HG03135 (cell line): ENCODE measurements around the gene FAM221A.
A peak's percentile ranks its signal among the peaks of the same experiment; 100 is the strongest.
"Not testable (repeated sequence)": the region's sequence is repeated elsewhere in the genome, so short reads cannot be mapped to it uniquely, and the experiment has no call there.

ENCODE experiments used
- ATAC-seq: cut with Tn5 transposase; IDR thresholded peaks from one replicate; pipeline ENCODE4 v1.9.1; 2021; ENCODE audit warnings: mild to moderate bottlenecking, moderate library complexity; ENCODE audit not compliant: unreplicated experiment

The FAM221A gene, protein sequence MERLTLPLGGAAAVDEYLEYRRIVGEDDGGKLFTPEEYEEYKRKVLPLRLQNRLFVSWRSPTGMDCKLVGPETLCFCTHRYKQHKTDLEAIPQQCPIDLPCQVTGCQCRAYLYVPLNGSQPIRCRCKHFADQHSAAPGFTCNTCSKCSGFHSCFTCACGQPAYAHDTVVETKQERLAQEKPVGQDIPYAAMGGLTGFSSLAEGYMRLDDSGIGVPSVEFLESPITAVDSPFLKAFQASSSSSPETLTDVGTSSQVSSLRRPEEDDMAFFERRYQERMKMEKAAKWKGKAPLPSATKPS

DNA sequence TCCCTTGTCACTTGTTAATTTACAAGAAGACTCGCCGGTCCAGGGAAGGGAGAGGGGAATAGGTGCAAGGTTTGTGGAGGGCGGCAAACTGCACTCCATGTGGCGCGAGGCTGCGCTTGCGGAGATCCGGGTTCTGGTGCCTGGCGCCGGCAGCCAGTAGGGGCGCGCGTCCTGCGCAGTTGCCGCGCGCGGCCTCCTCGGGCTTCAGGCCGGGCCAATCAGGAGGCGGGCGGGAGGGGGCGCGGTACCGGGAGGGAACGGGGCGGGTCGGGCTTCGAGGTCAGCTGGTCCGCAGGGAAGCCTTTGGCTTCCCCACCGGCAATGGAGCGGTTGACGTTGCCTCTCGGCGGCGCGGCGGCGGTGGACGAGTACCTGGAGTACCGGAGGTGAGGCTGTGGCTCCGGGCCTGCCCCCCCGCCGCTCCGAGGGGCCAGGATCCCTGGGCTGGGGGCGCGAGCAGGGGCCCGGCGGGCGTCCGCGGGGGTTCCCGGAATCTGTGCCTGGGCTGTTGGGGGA lies at the start of gene FAM221A:
Gene FAM221A, plus strand, starts transcription at position 302 of the 516 bp plus-strand sequence. Its CDS starts 20 bp downstream, at position 322.
- ATAC-seq = peak; percentile 97

DNA sequence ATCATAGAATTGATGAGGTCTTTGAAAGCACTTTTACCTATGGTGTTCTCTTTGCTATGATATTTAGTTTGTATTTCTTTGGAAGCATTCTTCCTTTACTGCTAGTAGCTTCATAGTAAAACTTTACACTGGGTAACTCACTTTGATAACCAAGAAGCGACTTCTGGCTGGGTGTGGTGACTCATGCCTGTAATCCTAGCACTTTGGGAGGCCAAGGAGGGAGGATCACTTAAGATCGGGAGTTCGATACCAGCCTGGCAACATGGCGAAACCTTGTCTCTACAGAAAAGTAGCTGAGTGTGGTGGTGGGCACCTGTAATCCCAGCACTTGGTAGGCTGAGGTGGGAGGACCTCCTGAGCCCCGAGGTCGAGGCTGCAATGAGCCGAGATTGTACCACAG lies 46.6 kb upstream of the FAM221A start:
- no peak for ATAC-seq

DNA sequence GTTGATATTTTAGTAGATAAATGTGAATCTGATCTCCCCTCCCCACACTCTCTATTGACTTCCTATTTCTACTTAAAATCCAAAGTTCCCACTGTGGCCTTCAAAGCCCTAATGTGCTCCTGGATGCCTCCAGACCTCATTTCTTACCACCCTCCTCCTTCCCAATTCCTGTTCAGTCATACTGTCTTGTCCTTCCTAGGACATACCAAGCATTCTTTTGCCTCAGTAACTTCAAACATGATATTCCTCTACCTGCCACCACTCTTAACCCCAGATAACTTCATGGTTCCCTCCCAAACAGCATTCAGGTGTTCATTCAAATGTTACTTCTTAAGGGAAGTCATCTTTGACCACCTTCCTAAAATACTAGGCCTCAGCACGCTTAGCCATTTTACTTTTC lies 34.2 kb upstream of the FAM221A start:
- no peak for ATAC-seq

DNA sequence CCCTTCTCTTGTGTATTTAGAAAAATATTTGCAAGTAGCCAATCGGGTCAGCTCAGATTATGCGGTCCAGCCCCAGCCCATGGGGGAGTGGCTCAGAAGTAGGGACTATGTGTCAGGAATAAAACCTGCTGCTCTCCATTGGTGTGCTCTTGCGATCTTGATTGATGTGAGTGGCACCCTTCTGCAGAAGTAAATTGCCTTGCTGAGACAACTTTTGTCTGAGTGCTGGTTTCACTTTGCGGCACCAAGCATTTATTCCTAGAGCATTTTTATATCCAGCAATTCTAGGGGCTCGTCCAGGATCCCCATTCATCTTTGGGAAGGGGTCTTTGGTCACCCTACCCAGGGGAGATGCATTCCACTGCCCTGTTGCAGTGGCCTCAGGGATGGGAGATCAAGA lies 26.1 kb upstream of the FAM221A start:
- no peak for ATAC-seq

DNA sequence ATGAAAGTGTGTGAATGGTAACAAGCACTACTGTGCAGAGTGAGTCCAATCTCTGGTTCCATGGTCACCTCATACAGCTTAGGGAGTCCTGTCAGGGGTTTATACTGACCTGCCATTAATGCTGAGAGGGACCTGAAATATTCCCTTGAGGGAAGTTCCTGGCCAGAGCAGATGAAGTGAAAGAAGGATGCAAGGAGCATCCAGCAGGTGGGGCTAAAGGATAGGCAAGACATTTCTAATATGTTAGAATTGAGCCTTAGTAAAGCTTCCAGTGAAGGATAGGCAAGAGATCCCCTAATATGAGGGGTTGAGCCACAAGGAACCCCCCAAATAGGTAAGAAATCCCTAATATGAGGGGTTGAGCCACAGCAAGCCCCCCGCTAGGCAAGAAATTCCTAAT lies 25.5 kb upstream of the FAM221A start:
- ATAC-seq = no peak

DNA sequence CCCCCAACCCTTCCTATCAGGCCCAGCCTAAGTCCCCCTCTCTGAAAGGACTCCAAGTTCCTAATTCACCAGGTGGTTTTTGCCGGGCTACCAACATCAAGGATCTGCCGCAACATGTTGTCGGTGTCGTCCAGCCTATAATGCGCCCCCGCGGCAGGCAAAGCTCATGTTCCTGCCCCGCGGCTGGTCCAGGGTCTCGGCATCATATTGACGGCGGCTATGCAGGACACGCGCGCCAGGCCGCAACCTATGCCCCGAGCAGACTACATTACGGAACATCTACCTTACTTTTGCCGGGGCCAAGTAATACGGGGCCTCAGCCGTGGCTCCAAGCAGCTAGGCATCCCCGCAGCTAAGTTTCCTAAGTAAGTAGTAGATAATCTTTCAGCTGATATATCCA lies 24.6 kb upstream of the FAM221A start:
- no peak for ATAC-seq

DNA sequence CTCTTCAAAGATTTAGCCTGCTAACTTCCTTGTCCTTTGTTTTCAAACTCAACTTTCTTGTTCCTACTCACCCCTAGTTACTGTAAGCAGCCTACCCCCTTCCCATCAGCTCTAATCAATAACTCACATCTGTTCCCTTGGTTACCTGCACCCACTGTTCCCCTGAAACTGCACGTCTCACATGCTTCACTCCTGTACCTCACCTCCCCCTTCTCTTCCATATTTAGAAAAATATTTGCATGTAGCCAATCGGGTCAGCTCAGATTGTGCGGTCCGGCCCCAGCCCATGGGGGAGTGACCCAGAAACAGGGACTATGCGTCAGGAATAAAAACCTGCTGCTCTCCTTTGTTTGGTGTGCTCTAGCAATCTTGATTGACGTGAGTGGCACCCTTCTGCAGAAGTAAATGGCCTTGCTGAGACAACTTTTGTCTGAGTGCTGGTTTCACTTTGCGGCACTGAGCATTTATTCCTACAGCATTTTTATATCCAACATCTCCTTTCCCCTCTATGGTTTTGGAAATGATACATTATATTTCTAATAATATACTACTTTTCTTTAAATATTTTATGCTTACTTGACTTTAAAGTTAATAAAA lies 21.1 kb upstream of the FAM221A start:
- no peak for ATAC-seq

DNA sequence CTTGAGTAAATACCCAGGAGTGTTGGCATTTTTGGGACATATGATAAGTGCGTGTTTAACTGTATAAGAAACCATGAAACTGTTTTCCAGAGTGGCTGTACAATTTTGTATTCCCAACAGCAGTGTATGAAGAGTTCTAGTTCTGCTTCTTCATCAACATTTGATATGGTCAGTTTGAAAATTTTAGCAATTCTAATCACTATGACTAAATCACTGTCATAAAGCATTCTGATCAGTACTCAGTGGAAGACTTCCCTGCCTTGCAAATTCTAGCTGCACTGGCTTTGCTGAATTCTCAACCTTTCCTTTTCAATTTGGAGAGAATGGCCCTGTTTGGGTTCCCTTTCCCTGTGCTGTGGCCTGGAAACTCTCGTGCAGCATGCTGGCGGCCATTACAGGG lies 18.6 kb upstream of the FAM221A start:
- no peak for ATAC-seq

DNA sequence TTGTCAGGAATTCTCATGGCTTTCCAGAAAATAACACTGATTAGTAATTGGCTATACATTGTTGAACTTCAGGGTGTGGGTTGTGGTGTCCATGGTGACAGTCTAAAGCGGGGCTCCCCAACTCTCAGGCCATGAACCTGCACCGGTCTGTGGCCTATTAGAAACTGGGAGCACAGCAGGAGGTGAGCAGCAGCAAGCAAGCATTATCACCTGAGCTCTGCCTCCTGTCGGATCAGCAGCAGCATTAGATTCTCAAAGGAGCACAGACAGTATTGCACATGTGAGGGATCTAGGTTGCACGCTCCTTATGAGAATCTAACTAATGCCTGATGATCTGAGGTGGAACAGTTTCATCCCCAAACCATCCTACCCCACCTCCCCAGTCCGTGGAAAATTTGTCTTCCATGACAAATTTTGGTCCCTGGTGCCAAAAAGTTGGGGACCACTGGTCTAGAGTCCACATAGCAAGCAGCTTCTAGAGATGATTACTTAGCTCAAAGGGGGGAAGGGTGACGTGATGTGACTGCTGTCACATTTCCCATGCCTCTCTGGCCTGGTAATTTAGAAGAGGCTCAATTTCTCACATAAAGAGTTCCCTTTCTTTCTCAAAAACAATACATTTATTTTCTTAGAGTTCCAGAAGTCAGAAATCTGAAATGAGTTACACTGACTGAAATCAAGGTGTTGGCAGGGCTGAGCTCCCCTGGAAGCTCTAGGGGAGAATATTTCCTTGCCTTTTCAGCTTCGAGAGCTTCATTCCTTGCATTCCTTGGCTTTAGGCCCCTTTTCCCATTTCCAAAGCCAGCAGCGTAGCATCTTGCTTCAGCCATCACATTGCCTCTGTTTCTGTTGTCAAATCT lies 17.6 kb upstream of the FAM221A start:
- ATAC-seq = no peak

DNA sequence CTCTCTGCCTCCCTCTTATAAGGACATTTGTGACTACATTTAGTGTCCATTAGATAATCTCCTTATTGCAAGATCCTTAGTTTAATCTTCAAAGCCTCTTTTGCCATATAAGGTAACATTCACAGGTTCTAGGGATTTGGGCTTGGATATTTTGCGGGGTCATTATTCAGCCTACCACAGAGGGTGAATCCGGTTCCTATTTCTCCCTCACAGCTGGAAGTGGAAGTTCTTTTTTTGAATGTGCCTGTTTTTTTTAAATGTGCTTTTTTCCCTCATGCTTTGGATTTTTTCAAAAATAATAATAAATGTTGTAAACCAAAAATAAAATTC lies 17.1 kb upstream of the FAM221A start:
- ATAC-seq = no peak

DNA sequence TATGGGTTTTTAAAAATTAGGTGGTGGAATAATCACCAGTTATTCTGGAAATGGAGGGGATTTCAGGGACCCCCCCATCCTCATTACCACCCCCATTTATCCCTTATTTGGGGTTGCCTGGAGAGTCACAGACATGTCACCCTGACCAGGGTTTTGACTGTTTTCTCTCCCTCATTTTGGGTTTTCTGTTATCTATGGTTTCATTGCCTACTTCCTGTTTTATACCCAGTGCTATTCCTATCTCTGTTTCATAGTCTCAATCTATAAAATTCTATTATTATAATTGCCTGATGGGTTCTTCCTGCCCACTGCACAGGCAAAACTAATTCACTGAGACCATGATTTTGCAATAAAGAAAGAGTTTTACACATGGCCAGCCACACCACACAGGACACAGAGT lies 15.9 kb upstream of the FAM221A start:
- no peak for ATAC-seq

DNA sequence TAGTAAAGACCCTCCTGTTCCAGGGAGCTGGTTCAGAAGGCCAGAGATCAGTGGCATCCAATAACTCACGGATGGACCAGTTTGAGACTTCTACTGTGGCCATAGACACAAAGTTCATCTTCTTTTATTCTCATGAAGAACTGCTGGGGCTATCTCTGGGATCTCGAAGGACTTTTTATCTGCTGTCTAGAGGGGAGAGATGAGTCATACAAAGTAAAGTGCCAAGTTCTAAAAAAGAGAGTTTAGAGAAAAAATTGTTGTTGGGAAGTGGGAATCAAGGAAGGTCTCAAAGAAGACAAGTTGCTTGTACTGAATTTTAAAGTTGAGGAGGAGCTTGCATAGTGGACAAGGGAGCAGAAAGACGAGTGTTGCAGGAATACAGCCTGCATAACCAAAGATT lies 8.0 kb upstream of the FAM221A start:
- ATAC-seq = no peak

DNA sequence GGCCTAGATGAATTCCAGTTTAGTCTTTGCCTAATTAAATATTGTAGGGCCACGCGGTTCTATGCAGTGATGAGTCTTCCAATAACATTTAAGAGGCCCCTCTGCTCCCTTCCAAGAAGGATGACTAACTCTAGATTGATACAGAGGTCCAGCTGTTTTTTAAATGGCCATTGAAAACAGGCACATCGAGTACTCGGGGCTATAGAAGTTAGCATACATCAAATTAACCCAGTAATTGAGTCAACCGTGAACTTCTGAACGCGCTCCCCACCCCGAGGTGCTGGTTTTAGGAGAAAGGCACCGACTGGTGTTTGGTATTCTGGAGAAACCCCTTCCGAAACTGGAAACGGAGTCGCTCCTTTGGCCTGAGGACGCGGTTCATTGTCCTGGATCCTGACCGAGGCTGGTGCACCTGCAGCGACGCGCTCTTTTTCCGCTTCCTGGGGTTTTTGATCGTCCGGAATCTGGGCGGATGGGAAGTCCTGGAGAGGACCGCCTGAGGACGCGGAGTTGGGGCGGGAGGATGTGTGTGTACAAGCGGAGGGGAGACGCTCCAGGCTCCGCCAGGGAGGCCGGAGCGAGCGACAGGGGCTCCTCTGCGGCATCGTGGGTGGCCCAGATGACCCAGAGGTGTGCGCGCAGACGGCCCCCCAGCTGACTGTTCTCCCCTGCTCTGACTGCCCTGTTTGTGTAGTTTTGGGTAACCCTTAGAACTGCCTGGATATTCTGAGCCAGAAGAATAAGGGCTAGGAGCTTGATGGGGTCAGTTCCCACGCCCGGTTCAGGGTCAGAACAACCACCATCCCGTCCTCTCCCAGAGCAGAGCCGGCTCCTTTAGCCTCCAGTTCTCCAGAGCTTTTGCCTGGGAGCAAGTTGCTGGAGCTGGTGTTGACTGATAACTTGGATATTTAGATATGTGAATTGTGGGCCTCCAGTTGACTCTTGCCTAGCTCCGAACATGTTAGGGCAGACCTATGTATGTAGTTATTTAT lies 711 bp downstream of the FAM221A start:
- no peak for ATAC-seq

DNA sequence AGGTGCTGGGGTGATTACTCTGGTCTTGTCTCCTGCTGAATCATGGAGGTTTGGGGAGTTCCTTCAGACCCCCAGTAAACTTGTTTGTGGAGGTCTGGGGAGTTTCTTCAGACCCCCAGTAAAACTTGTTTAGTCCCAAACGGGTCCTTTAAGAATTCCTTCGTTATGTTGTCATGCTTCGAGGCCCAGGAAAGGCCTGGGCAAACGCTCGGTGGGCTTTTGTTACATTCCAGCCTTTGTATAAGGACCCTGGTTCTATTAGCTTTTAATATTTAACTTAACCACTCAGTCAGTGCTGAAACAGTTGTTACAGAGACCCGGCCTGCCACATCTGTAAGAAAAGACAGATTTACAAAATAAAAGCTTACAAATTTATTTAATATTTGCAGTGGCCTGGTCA lies 4.0 kb downstream of the FAM221A start:
- ATAC-seq = not testable (repeated sequence)

DNA sequence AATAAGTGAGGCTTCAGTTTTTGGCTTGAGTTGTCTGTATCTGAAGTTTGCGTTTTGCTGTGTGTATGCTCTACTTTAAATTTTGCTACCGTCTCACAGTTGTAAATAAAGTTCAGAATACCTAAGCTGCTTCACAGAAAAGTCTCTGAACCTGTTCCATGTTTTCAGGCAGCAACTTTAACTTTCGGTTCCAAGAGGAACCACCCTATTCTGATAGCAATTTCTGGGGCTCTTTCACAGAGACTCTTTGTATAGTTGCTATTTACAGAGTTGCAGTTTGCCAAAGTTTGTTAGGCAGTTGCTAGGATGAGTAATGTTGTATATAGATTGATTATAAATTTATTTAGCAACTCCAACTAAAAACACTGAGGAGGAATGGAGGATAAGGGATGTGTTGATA lies 5.7 kb downstream of the FAM221A start:
- ATAC-seq = no peak

DNA sequence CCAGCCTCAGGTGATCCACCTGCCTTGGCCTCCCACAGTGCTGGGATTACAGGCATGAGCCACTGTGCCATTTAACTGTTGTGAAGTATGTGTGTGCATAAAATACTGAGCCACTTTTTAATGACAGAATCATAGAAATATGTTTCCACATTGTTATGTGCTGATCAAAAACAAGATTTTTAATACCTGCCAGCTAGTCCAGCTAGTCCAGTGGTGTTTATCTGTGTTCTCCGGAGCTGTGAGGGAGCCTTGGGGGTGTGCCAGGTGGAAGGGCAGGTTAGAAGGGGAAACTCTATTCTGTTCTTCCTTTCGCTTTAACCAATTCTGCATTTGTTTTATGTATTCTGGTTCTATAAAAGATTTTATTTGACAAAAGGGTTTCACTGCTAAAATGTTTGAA lies 7.0 kb downstream of the FAM221A start:
- no peak for ATAC-seq

DNA sequence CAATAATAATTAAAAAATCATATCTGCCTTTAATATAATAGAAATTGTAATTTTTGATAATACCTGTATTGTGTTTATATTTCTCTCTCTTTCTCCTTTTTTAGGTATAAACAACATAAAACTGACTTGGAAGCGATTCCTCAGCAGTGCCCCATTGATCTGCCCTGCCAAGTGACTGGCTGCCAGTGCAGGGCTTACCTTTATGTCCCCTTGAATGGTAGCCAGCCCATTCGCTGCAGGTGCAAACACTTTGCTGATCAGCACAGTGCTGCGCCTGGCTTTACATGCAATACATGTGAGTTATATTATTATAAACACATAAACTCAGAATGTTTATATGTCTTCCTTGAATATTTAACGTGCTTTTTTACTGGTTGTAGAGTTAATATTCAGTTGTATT lies 9.2 kb downstream of the FAM221A start:
- ATAC-seq = no peak

DNA sequence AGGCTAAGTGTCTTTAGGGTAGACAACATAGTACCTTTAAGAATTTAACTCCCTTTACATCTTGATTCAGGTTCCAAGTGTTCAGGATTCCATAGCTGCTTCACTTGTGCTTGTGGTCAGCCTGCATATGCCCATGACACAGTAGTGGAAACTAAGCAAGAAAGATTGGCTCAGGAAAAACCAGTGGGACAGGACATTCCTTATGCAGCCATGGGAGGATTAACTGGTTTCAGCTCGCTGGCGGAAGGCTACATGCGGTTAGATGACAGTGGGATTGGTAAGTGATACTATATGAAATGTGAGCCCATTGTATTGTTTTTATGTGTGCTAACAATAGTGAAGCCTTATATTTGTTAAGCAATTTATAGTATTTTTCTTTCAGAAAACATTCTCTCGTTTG lies 11.3 kb downstream of the FAM221A start:
- no peak for ATAC-seq

DNA sequence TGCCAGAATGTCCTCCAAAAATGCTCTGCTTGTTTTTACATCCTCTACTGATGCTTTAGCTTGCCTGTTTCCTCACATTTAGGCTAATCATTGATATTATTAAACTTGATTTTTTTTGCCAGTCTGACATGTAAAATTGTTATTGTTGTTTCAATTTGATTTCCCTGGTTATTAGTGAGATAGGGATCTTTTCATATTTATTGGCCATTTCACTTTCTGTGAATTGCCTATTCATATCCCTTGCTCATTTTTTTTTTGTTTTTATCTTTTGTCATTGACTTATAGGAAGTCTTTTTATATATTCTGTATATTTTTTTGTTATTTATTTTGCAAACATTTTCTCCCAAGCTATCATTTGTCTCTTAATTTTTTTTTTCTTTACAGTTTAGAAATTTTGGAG lies 13.2 kb downstream of the FAM221A start:
- ATAC-seq = no peak

DNA sequence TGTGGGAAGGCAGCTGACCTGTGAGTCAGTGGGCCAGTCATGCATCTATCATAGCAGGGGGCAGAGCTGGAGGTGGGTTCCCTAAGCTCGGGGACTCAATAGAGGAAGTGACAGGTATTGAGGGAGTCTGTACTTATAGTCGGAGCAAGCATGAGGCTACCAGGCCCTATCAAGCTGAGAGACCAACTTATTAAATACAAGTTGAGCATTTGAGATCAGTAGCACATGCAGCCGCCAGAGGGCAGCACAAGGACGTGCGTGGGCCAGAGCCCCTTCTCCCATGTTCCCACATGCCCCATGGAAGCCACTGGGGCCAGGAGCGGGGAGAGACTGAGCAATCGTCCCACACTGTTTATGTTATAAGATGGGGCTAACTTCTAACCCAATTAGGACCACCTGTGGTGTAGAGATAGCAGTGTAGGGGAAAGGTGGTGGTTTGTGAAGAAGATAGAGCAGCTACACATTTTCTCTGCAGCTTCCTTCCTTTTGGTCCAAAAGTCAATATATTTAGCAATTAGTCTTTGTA lies 17.0 kb downstream of the FAM221A start:
- ATAC-seq = peak; percentile 66
